ENCODE data around the gene PITX2. TPM values are rescaled to one million over a fixed set of nuclear protein-coding genes. Genes with fewer than 3 reads are reported as not detected.

Gene PITX2
- polyA plus RNA-seq, 1 of the 3 experiments (the other 2 are of a cell fraction), result not detected

GRCh38 chr4:110614976-110615352, 7.9 kb downstream of the PITX2 start:
- Histone ChIP-seq H3K4me2 (no peak overlapping the region), H2AFZ (ENCODE audit: low read depth) (no peak overlapping the region), H4K20me1 (ENCODE audit: insufficient read depth) (no peaks in the 10 kb centered on the region), H3K4me1 (ENCODE audit: control insufficient read depth in 1 of 2, insufficient read depth in 2 of 2, low read depth in 1 of 2, low read length in 1 of 2) (no peaks in the 10 kb centered on the region), H3K9ac (no peak overlapping the region), H3F3A (replicated peaks; ENCODE audit: insufficient read depth) (no peaks in the 10 kb centered on the region), H3K36me3 (replicated peaks in 1 of 2; ENCODE audit: control insufficient read depth in 1 of 2, insufficient read depth in 2 of 2, low read length in 1 of 2) (no peaks in the 10 kb centered on the region), H3K79me2 (ENCODE audit: insufficient read depth) (no peaks in the 10 kb centered on the region), H3K9me2 (no peaks in the 10 kb centered on the region), H3K27me3 (ENCODE audit: insufficient read depth) (peaks cover 96% of the 10 kb centered on the region), H3K27ac (ENCODE audit: low read depth in 2 of 2, low read length in 1 of 2) (no peak overlapping the region), H3K9me3 (no peaks in the 10 kb centered on the region), H3K4me3 (ENCODE audit: low read depth in 2 of 2, low read length in 1 of 2) (no peak overlapping the region)
- WGBS (ENCODE audit: low lambda C conversion rate), result 25% methylated on average over 7 of the region's 19 CpGs
- ChIA-PET POLR2A (no interaction called here), CTCF (no interaction called here)
- TF ChIP-seq CHD2 (IDR thresholded peaks at IDR 0.05; ENCODE audit: low read length, partially characterized antibody), result no peak
- TF ChIP-seq FOSL2 (IDR thresholded peaks at IDR 0.05; ENCODE audit: borderline replicate concordance, low read depth), result no peak
- no peak for TF ChIP-seq RAD21 (IDR thresholded peaks at IDR 0.05; ENCODE audit: low read length)
- TF ChIP-seq PBX3 (IDR thresholded peaks at IDR 0.05), result no peak
- TF ChIP-seq GABPA (IDR thresholded peaks at IDR 0.05; ENCODE audit: low read depth), result no peak
- TF ChIP-seq NRF1 (IDR thresholded peaks at IDR 0.05; ENCODE audit: low read depth, low read length), result no peak
- DNase-seq, result no peak

- TF ChIP-seq GATA2 (CRISPR knock-in tag; IDR thresholded peaks at IDR 0.05), result no peak
- no peak for TF ChIP-seq FOSL2 (IDR thresholded peaks at IDR 0.05; ENCODE audit: borderline replicate concordance, low read depth)
- no peak for TF ChIP-seq IRF3 (IDR thresholded peaks at IDR 0.05; ENCODE audit: low read depth, low read length)
- TF ChIP-seq FOXJ3 (CRISPR knock-in tag; IDR thresholded peaks at IDR 0.05), result no peak
- TF ChIP-seq USF2 (IDR thresholded peaks at IDR 0.05; ENCODE audit: borderline replicate concordance, low read depth, low read length), result no peak
- no peak for TF ChIP-seq REST (IDR thresholded peaks at IDR 0.05; ENCODE audit: low read depth, low read length)
- TF ChIP-seq MAX (IDR thresholded peaks at IDR 0.05; ENCODE audit: low read depth), result no peak
- no peak for TF ChIP-seq TAF1 (IDR thresholded peaks at IDR 0.05; ENCODE audit: borderline replicate concordance, low read depth, low read length)
- no peak overlapping the region for H2AFZ ChIP-seq (ENCODE audit: low read depth)
Observed at GRCh38 chr4:110614173-110614963, 8.5 kb downstream of the PITX2 start.

More at GRCh38 chr4:110614173-110614963, 8.5 kb downstream of the PITX2 start:
- Histone ChIP-seq H3K4me3 (ENCODE audit: low read depth in 2 of 2, low read length in 1 of 2) (no peak overlapping the region), H3K27ac (ENCODE audit: low read depth in 2 of 2, low read length in 1 of 2) (no peak overlapping the region), H3K9me2 (no peaks in the 10 kb centered on the region), H3F3A (replicated peaks; ENCODE audit: insufficient read depth) (no peaks in the 10 kb centered on the region), H4K20me1 (ENCODE audit: insufficient read depth) (no peaks in the 10 kb centered on the region), H3K36me3 (replicated peaks in 1 of 2; ENCODE audit: control insufficient read depth in 1 of 2, insufficient read depth in 2 of 2, low read length in 1 of 2) (no peaks in the 10 kb centered on the region), H3K79me2 (ENCODE audit: insufficient read depth) (no peaks in the 10 kb centered on the region), H3K4me1 (ENCODE audit: control insufficient read depth in 1 of 2, insufficient read depth in 2 of 2, low read depth in 1 of 2, low read length in 1 of 2) (no peaks in the 10 kb centered on the region), H3K9ac (no peak overlapping the region), H3K27me3 (ENCODE audit: insufficient read depth) (peaks cover 95% of the 10 kb centered on the region), H3K4me2 (no peak overlapping the region), H3K9me3 (no peaks in the 10 kb centered on the region)
- no peak for DNase-seq
- WGBS (ENCODE audit: low lambda C conversion rate), result 12% methylated on average over 27 of the region's 27 CpGs
- POLR2A ChIA-PET, result no interaction called here
- CTCF ChIA-PET, result no interaction called here
